Stimulated activated CD4-positive, alpha-beta T cell treated with anti-CD3 and anti-CD28 coated beads, Interleukin-15, amount 100 ng/mL, for 24 hours (primary cell): Measurements from ENCODE around the gene JADE1.

Experiments
- DNase-seq: peaks from one replicate; pipeline ENCODE4 v3.0.0-alpha.2; 2020

Gene JADE1

DNA sequence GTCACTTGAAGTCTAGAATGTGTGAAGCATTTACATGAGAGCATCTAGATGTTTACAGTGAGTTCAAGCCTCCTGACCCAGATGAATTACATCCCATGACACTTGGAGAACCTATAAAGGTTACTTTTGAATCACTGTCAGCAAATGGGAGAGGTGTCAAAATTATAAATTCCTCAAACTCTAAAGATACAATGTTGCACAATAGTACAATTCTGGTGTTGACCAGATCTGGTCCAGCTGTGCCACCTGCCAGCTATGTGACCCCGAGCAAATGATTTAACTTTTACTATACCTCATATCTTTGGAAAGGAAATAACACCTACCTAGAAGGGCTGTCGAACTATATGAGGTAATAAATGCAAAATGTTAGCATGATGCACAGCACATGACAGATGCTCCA, 69.8 kb downstream of the JADE1 start:
- no peak for DNase-seq

DNA sequence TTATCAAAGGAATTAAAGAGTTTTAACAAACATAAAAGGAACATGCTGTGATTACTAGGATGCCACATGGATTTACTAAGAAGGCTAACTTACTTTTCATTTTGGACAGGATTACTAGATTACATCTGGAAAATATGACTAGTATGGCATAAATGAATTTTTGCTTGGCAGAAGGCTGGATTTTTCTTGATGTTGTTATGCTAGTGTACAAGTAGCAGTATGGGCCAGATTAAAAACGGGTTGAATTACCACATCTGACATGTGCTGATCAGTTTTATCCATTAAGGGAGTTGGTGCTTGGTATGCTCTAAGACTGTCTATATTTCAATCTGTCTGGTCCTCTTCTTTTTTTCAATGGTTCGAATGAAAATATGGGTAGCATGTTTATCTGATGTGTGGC, 70.5 kb downstream of the JADE1 start:
- DNase-seq, result no peak

DNA sequence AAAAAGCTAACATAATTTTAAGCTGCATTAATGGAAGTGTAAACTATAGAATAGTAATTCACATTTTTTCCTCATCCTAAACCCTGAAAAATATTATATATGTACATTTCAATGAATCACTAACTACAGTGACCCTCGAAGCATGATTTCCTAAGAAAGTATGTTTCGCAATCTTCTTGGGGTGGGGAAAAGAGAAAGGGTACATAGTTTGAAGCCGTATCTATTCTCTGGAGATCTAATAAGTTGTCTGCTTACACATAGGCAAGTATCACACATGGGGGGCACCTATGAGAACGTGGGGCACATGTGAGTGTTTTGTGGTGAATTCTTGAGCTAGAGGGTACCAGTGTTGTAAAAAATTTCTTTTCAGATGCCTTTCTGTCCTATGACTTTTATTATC, 71.2 kb downstream of the JADE1 start:
- DNase-seq, result no peak

DNA sequence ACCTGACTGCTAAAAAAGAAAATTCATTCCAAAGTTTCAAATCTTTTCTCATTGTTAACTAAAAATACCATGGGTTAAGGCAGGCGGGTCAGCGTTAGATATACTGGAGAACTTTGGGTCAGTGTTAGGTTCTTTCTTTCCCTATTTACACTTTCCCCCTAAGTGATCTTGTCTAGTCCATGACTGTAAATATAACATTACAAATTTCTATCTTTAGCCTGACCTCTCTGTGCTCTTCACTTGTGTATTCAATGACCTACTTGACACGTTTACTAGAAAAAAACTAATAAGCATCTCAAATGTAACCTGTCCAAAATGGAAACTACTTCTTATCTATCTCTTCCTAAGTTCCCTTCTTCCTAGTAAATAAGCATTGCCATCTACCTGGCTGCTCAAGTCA, 95.3 kb downstream of the JADE1 start:
- no peak for DNase-seq

DNA sequence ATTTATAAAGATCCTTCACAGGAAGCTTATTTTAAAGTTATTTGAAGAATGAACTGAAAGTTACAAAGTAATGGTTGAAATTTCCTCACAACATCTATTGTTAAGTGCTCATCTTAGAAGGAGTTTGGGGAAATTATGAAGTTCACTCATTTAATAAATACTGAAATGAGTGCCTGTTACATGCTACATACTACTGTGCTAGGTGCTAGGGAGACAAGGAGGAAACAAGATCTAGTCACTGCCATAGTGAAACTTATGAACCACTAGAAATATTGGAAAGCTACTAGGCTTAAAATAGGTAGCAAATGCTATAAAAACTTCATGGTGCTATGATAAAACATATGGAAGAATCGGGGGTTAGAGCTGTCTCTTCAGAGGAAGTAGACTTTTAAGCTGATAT, 97.1 kb downstream of the JADE1 start:
- DNase-seq, result no peak

DNA sequence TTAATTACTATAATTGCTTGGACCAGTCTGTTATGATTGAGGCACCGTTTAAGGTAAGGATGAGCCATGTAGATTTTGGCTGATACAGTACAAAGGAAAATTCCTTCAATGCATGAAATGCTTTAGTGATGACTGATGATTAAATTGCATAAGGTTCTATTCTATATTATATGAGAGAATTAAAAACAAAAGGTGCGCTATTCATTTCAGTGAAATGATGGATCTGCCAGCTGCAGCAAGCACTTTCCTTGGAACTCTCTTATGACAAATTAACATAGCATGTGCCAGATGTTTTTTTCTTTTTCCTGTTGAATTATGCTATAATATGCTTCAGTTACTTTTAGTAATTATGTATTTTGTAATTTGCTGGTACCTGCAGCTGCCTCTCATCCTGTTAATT, 98.5 kb downstream of the JADE1 start:
- DNase-seq, result no peak

DNA sequence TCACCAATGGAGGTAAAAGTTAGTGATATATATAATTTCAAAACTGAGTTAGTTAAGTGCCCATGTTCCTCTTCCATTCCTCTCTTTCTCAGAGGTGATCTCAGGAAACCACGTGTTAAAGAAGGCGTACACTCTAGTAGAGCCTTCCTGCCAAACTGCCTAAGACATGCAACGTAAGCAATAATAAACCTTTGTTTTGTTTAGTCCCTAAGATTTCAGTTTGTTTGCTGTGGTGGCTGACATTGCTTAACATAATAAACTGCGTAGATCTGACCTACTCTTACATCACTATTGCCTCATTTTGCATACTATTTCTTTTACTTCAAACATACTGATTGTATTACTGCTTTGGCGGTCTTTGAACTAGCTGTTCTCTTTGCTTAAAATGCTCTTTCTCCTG, 99.2 kb downstream of the JADE1 start:
- DNase-seq, result no peak

DNA sequence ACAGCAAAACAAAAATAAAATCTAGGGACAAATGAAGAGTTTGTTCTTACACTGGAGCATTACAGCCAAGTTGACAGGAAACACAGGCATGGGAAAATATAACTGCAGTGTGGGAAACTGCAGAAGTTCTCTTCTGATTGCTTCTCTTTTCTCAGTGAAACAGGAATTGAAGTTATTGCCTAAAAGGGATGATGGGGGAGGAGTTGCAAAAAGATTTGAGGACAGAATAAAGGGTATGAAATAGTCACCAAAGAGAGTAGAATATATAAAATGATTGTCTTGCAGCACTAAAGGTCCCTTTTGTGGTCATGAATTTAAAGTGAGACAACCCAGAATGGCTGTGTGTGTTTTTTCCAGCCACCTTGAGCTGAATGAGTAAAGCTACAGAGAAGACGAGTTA, 103.7 kb downstream of the JADE1 start:
- DNase-seq, result no peak

DNA sequence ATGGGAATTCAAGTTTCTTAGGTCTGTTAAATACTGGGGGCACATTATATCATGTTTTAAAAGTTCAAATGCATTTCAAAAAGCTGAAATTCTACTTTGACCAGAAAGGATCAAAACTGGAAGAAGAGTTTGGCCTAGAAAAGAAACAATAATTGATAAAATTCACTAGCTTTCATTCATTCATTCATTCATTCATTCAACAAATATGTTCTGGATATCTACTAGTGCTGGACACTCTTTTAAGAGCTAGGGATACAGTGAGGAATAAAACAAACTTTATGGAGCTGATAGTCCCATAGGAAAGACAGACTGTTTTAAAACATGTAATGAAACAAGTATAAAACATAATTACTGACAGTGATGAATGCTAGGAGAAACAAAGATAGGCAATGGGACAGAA, 106.0 kb downstream of the JADE1 start:
- DNase-seq, result no peak

DNA sequence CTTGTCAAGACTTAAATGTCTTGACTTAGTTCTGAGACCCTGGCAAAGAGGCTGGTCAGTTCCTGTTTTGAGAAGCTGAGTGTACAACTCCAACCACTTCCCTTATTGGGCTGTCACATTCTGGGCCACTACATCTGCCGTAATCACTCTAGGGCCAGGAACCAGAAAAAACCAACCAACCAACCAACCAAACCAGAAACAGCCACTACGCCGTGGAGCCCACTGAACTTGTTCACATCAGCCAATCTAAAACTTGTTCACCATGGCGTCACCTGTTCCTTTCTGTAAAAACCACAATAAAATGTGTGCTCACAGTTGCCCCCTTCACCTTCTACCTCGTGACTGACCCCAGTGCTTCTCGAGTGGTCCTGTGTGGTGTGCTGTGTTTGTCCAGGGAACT, 107.3 kb downstream of the JADE1 start:
- no peak for DNase-seq

DNA sequence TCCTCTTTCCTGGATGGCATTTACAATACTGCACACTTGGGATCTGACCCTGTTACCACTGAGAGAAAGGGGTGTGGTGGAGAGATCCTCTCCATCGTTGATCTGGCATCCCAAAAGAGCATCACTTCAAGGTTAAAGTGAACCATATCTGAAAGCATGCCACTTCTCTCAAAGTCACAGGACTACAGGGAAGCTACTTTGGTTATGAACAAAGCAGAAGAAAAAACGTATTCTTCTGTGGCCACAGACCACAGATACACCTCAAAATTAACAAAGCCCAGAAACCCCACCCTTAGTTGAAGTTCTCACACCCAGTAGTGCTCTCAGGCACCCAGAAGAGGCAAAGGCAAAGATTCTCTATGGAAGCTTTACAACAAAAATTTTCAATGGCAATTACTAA, 108.3 kb downstream of the JADE1 start:
- no peak for DNase-seq

DNA sequence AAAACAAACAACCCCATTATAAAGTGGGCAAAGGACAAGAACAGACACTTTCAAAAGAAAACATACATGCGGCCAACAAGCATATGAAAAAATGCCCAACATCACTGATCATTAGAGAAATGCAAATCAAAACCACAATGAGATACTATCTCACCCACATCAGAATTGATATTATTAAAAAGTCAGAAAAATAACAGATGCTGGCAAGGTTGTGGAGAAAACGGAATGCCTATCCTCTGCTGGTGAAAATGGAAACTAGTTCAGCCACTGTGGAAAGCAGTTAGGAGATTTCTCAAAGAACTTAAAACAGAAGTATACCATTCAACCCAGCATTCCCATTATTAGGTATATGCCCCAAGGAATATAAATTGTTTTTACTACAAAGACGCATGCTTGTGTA, 112.5 kb downstream of the JADE1 start:
- no peak for DNase-seq
